ENCODE measurements around the gene GABRD.

DNA sequence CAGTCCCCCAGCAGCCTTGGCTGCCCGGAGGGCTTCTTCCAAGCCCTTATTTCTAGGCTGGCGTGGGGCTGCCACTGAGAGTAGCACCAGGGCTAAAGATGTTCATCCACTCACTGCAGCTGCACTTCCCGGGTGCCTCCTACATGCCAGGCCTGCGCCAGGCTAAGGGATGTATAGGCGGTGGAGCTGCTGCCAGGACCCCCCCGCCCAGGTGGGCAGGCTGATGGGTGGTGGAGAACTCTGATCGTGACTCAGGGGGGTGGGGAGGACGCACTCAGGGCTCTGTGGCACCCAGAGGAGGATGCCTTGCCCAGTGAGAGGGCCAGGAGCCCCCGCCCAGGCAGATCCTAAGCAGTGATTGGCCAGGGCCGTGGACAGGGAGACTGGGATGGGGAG is 49.6 kb upstream of the GABRD start:
- TF ChIP-seq EZH2phosphoT487 (IDR thresholded peaks at IDR 0.05; ENCODE audit: borderline replicate concordance, low read length), result no peak
- TF ChIP-seq, protein P1, sequence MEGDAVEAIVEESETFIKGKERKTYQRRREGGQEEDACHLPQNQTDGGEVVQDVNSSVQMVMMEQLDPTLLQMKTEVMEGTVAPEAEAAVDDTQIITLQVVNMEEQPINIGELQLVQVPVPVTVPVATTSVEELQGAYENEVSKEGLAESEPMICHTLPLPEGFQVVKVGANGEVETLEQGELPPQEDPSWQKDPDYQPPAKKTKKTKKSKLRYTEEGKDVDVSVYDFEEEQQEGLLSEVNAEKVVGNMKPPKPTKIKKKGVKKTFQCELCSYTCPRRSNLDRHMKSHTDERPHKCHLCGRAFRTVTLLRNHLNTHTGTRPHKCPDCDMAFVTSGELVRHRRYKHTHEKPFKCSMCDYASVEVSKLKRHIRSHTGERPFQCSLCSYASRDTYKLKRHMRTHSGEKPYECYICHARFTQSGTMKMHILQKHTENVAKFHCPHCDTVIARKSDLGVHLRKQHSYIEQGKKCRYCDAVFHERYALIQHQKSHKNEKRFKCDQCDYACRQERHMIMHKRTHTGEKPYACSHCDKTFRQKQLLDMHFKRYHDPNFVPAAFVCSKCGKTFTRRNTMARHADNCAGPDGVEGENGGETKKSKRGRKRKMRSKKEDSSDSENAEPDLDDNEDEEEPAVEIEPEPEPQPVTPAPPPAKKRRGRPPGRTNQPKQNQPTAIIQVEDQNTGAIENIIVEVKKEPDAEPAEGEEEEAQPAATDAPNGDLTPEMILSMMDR (IDR thresholded peaks at IDR 0.05; ENCODE audit: low read depth, low read length, poor library complexity, severe bottlenecking), result no peak
